ENCODE results near the gene NOTCH3.

GRCh38 chr19:15240515-15240914 is 39.7 kb upstream of the NOTCH3 start:
- TF ChIP-seq POLR2A (IDR thresholded peaks at IDR 0.05): no peak
- no peak for TF ChIP-seq CTCF (IDR thresholded peaks at IDR 0.05)
- TF ChIP-seq POLR2AphosphoS5 (IDR thresholded peaks at IDR 0.05): no peak

All from gastroesophageal sphincter (tissue), 3 donors.